ENCODE measurements around the gene NANOGP8. TPM values are rescaled to one million over a fixed set of nuclear protein-coding genes. Genes with fewer than 3 reads are reported as not detected.
"Not testable (repeated sequence)": the region's sequence is repeated elsewhere in the genome, so short reads cannot be mapped to it uniquely, and the experiment has no call there.

Gene NANOGP8, protein sequence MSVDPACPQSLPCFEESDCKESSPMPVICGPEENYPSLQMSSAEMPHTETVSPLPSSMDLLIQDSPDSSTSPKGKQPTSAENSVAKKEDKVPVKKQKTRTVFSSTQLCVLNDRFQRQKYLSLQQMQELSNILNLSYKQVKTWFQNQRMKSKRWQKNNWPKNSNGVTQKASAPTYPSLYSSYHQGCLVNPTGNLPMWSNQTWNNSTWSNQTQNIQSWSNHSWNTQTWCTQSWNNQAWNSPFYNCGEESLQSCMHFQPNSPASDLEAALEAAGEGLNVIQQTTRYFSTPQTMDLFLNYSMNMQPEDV
- total RNA-seq = not detected
- long read RNA-seq = 0 reads

DNA sequence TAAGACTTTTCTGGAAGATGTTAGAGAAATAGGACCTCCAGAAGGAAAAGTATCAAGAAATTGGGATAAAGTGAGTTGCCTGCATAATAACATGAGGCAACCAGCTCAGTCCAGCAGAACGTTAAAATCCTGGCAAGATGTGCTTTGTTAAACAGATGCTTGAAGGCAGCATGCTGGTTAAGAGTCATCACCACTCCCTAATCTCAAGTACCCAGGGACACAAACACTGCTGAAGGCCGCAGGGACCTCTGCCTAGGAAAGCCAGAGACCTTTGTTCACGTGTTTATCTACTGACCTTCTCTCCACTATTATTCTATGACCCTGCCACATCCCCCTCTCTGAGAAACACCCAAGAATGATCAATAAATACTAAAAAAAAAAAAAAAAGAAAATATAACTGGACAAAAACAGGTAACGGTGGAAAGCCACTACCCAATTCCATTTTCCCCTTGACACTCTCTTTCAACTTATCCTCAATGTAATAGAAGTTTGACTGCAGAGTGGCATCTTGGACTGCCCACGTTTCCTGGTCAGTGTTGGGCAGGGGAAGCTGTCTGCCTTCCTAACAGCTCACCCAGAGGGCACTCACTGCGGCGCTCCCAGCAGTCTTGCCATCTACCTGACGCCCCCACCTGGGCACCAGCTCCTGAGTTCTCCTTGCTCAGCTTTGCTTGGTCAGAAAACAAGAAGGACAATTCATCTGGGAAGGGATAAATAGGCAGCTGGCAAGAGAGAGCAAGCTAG is at the start of gene NANOGP8:
Gene NANOGP8 (minus strand): TSS at position 120 of the 744 bp plus-strand sequence. CDS start 185 bp downstream, outside the sequence.
- H3K27me3 ChIP-seq (ENCODE audit: low read depth); H3K36me3 ChIP-seq; H3K4me3 ChIP-seq; intact Hi-C loops (cut with micrococcal nuclease); H3K4me1 ChIP-seq; H3K27ac ChIP-seq (replicated peaks); DNase-seq; H3K9me3 ChIP-seq (replicated peaks): not testable (repeated sequence)

DNA sequence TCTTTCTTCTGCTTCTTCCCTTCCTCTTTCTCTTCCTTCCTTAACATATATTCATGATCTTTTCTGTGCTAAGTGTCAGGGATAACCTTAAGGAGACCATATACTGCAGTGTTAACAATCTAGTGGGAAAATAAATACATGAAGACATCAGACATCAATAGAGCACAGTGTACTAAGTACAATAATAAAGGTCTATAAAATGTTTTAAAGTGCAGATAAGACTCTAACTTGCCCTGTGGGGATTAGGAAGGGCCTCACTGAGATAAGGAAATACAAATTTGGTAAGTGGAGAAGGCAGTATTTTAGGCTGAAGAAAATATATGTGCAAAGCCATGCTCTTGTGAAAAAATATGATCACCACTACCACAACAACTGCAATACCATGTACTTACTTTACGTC is 49.2 kb upstream of the NANOGP8 start:
- H3K4me3 ChIP-seq = no peak overlapping the region
- no peaks in the 10 kb centered on the region for H3K4me1 ChIP-seq
- DNase-seq = no peak
- H3K27me3 ChIP-seq (ENCODE audit: low read depth) = no peaks in the 10 kb centered on the region
- H3K36me3 ChIP-seq = no peaks in the 10 kb centered on the region
- intact Hi-C loops (cut with micrococcal nuclease) = no loop called here
- H3K9me3 ChIP-seq (replicated peaks) = peaks cover 3% of the 10 kb centered on the region
- TF ChIP-seq, protein P1, sequence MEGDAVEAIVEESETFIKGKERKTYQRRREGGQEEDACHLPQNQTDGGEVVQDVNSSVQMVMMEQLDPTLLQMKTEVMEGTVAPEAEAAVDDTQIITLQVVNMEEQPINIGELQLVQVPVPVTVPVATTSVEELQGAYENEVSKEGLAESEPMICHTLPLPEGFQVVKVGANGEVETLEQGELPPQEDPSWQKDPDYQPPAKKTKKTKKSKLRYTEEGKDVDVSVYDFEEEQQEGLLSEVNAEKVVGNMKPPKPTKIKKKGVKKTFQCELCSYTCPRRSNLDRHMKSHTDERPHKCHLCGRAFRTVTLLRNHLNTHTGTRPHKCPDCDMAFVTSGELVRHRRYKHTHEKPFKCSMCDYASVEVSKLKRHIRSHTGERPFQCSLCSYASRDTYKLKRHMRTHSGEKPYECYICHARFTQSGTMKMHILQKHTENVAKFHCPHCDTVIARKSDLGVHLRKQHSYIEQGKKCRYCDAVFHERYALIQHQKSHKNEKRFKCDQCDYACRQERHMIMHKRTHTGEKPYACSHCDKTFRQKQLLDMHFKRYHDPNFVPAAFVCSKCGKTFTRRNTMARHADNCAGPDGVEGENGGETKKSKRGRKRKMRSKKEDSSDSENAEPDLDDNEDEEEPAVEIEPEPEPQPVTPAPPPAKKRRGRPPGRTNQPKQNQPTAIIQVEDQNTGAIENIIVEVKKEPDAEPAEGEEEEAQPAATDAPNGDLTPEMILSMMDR (IDR thresholded peaks at IDR 0.05; ENCODE audit: borderline replicate concordance) = no peak
- H3K27ac ChIP-seq (replicated peaks) = no peak overlapping the region

DNA sequence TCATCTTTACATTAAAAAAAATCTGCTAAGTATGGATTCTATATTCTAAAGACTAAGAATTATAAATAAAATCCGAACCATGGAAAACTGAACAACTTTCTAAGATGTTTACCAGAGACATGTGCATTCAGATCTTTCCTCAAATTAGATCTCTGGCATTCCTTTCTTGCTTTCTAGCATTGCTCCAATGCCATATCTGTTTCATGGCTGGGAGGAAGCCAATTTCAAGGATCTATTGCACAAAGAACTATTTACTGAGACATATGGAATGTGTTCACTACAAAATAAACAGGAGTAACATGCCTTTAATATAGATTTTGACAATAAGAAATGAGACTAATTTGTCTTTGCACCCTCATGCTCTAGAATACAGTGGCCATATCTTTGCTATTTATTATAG is 45.1 kb upstream of the NANOGP8 start:
- TF ChIP-seq, protein P1 (IDR thresholded peaks at IDR 0.05; ENCODE audit: borderline replicate concordance) = no peak
- Histone ChIP-seq H3K4me3 (no peak overlapping the region), H3K27me3 (ENCODE audit: low read depth) (no peaks in the 10 kb centered on the region), H3K4me1 (no peaks in the 10 kb centered on the region), H3K27ac (replicated peaks) (no peak overlapping the region), H3K36me3 (no peaks in the 10 kb centered on the region), H3K9me3 (replicated peaks) (peaks cover 3% of the 10 kb centered on the region)
- intact Hi-C loops (cut with micrococcal nuclease) = no loop called here
- no peak for DNase-seq

DNA sequence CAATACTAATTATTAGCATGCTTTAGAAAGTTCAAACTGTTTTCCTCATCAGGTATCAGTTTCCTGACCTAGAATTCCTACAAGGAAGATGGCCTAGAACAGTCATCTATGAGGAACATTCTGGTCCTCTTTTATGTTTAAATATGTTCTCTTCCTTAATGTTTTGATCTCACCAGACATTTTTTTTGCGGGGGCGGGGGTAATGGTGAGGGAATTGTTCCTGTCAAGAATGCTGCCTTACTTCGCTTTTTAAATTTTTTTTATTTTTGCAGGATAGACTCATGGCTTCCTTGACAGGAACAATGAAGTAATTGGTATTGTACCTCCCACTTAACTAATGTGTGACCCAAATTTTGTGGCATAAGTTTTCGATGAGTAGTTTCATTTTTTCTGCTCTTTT is 44.3 kb upstream of the NANOGP8 start:
- Histone ChIP-seq H3K9me3 (replicated peaks) (peaks cover 3% of the 10 kb centered on the region), H3K4me3 (no peak overlapping the region), H3K4me1 (no peaks in the 10 kb centered on the region), H3K36me3 (no peaks in the 10 kb centered on the region), H3K27ac (replicated peaks) (no peak overlapping the region), H3K27me3 (ENCODE audit: low read depth) (no peaks in the 10 kb centered on the region)
- no peak for DNase-seq
- TF ChIP-seq, protein P1 (IDR thresholded peaks at IDR 0.05; ENCODE audit: borderline replicate concordance) = no peak
- intact Hi-C loops (cut with micrococcal nuclease) = no loop called here

DNA sequence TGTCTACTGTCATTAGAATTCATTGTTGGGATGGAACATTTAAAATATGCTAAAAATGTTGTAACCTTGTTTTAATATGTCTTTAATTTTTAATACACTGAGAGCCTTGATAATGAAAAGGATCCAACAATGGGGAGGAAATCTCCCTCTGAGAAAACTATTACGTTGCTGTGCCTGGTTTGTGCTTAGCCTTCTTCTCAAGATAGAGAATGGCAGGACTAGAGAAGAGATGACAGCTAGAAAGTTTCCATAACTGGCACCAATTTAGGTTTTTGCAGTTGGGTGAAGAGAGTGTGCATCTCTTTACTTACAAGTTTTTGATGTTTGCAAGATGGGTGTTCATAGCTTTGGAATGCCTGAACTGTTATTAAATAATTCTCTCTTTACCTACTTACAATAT is 42.6 kb upstream of the NANOGP8 start:
- TF ChIP-seq, protein P1 (IDR thresholded peaks at IDR 0.05; ENCODE audit: borderline replicate concordance) = no peak
- Histone ChIP-seq H3K4me1 (no peaks in the 10 kb centered on the region), H3K4me3 (no peak overlapping the region), H3K9me3 (replicated peaks) (peaks cover 3% of the 10 kb centered on the region), H3K27ac (replicated peaks) (no peak overlapping the region), H3K36me3 (no peaks in the 10 kb centered on the region), H3K27me3 (ENCODE audit: low read depth) (no peaks in the 10 kb centered on the region)
- no peak for DNase-seq
- intact Hi-C loops (cut with micrococcal nuclease) = no loop called here

DNA sequence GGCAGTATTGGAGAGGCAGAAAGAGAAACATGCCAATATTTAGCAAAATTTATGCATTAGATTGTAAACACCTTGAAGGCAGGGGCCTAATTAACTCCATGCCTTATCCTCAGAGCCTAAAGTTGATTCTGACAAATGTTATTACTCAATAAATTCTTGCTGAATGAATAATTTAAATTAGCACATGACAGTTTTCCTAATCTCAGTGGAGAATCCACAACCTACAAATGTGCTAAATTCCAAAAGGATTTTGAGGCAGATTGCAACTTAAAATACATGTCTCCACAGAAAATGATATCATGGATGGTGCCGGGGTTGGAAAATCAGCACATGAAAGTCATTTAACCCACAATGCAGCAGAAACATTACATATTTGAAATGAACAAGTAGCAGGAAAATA is 41.1 kb upstream of the NANOGP8 start:
- Histone ChIP-seq H3K27ac (replicated peaks) (no peak overlapping the region), H3K4me3 (no peak overlapping the region), H3K36me3 (no peaks in the 10 kb centered on the region), H3K9me3 (replicated peaks) (no peaks in the 10 kb centered on the region), H3K4me1 (no peaks in the 10 kb centered on the region), H3K27me3 (ENCODE audit: low read depth) (no peaks in the 10 kb centered on the region)
- intact Hi-C loops (cut with micrococcal nuclease) = no loop called here
- no peak for DNase-seq
- TF ChIP-seq, protein P1 (IDR thresholded peaks at IDR 0.05; ENCODE audit: borderline replicate concordance) = no peak

All from left ventricle myocardium inferior (tissue), 1 donor.